MM.1S (cell line): ENCODE results near the gene SH3BP5L.

Source experiments
- DNase-seq: peaks from one replicate; pipeline ENCODE4 v3.0.0-alpha.2; 2015
- H2AFZ ChIP-seq: fragments of 300-600 bp; sonication (generic); 2 replicates; pipeline ENCODE4 v1.6.0; 2016; ENCODE audit warnings: antibody characterized with exemption, low read length
- H3F3A ChIP-seq: fragments of 300-600 bp; sonication (generic); 2 replicates; pipeline ENCODE4 v1.6.1; 2016; ENCODE audit warnings: mild to moderate bottlenecking, antibody characterized with exemption, low read length, moderate library complexity, mixed read lengths; ENCODE audit not compliant: insufficient read depth
- H3K27ac ChIP-seq: fragments of 300-600 bp; sonication (generic); 2 replicates; pipeline ENCODE4 v1.5.1; 2016; ENCODE audit warnings: mild to moderate bottlenecking, low read length
- H3K27me3 ChIP-seq: fragments of 300-600 bp; sonication (generic); replicated peaks from 2 replicates; pipeline ENCODE4 v1.6.0; 2016; ENCODE audit warnings: low read length; ENCODE audit not compliant: insufficient read depth
- H3K36me3 ChIP-seq: fragments of 300-600 bp; sonication (generic); replicated peaks from 2 replicates; pipeline ENCODE4 v1.6.1; 2016; ENCODE audit warnings: mild to moderate bottlenecking, low read length, mixed read lengths; ENCODE audit not compliant: insufficient read depth
- H3K4me1 ChIP-seq: fragments of 300-600 bp; sonication (generic); 2 replicates; pipeline ENCODE4 v1.6.1; 2016; ENCODE audit warnings: low read length, mixed read lengths
- H3K4me2 ChIP-seq: fragments of 300-600 bp; sonication (generic); 2 replicates; pipeline ENCODE4 v1.6.0; 2016; ENCODE audit warnings: low read depth, low read length
- H3K4me3 ChIP-seq: fragments of 300-600 bp; sonication (generic); 2 replicates; pipeline ENCODE4 v1.5.1; 2016; ENCODE audit warnings: low read length, mixed read lengths
- H3K79me2 ChIP-seq: fragments of 300-600 bp; sonication (generic); 2 replicates; pipeline ENCODE4 v1.6.1; 2016; ENCODE audit warnings: mixed run types, low read length, mixed read lengths
- H3K9ac ChIP-seq: fragments of 300-600 bp; sonication (generic); 2 replicates; pipeline ENCODE4 v1.6.1; 2016; ENCODE audit warnings: low read length, mixed read lengths
- H3K9me2 ChIP-seq: fragments of 300-600 bp; sonication (generic); replicated peaks from 2 replicates; pipeline ENCODE4 v1.6.1; 2016; ENCODE audit warnings: mild to moderate bottlenecking, low read length, mixed read lengths; ENCODE audit not compliant: insufficient read depth
- H3K9me3 ChIP-seq: fragments of 300-600 bp; sonication (generic); replicated peaks from 2 replicates; pipeline ENCODE4 v1.6.1; 2016; ENCODE audit warnings: mild to moderate bottlenecking, low read length, mixed read lengths; ENCODE audit not compliant: insufficient read depth
- H4K20me1 ChIP-seq: fragments of 300-600 bp; sonication (generic); 2 replicates; pipeline ENCODE4 v1.6.1; 2016; ENCODE audit warnings: mild to moderate bottlenecking, low read length, moderate library complexity, mixed read lengths; ENCODE audit not compliant: insufficient read depth
- CTCF ChIP-seq: fragments of 300-600 bp; sonication (generic); IDR thresholded peaks from 2 replicates; pipeline ENCODE4 v1.5.1; 2016; ENCODE audit warnings: antibody characterized with exemption, low read length, mixed read lengths
- EZH2 ChIP-seq: fragments of 300-600 bp; sonication (generic); optimal IDR thresholded peaks from 2 replicates; pipeline ENCODE3; 2017; ENCODE audit warnings: low read depth, mild to moderate bottlenecking, antibody characterized with exemption, low read length, mixed read lengths
- EZH2phosphoT487 ChIP-seq: fragments of 300-600 bp; sonication (generic); IDR thresholded peaks from 2 replicates; pipeline ENCODE4 v1.6.1; 2018; ENCODE audit warnings: antibody characterized with exemption, low read length

Gene SH3BP5L

GRCh38 chr1:248841702-248842395, 16.1 kb upstream of the SH3BP5L start:
- no peaks in the 10 kb centered on the region for H3K9me3 ChIP-seq
- H3K27me3 ChIP-seq, result no peaks in the 10 kb centered on the region
- no peak overlapping the region for H3K4me3 ChIP-seq
- H3K27ac ChIP-seq, result no peak overlapping the region
- no peak overlapping the region for H3K9ac ChIP-seq
- peak; percentile 28 for DNase-seq
- H4K20me1 ChIP-seq, result no peaks in the 10 kb centered on the region
- peaks cover 8% of the 10 kb centered on the region for H3F3A ChIP-seq
- H3K4me1 ChIP-seq, result no peaks in the 10 kb centered on the region
- H3K36me3 ChIP-seq, result peaks cover 7% of the 10 kb centered on the region
- H3K4me2 ChIP-seq, result no peak overlapping the region
- H2AFZ ChIP-seq, result no peak overlapping the region
- peaks cover 54% of the 10 kb centered on the region for H3K79me2 ChIP-seq
- H3K9me2 ChIP-seq, result no peaks in the 10 kb centered on the region
- TF ChIP-seq EZH2phosphoT487 (no peak), CTCF (peak; percentile 39; the same call in 1 of the 2 replicates)

- Histone ChIP-seq H4K20me1 (no peaks in the 10 kb centered on the region), H2AFZ (no peak overlapping the region), H3K4me1 (no peaks in the 10 kb centered on the region), H3K9ac (no peak overlapping the region), H3K9me3 (no peaks in the 10 kb centered on the region), H3F3A (peaks cover 8% of the 10 kb centered on the region), H3K27ac (no peak overlapping the region), H3K36me3 (peaks cover 6% of the 10 kb centered on the region), H3K4me2 (no peak overlapping the region), H3K4me3 (no peak overlapping the region), H3K79me2 (peaks cover 54% of the 10 kb centered on the region), H3K27me3 (no peaks in the 10 kb centered on the region), H3K9me2 (no peaks in the 10 kb centered on the region)
- TF ChIP-seq EZH2phosphoT487, result no peak
- no peak for TF ChIP-seq EZH2
- TF ChIP-seq CTCF, result no peak
- DNase-seq, result no peak
These were observed 15.2 kb upstream of the SH3BP5L start for GRCh38 chr1:248840946-248841345.

GRCh38 chr1:248839168-248839555, 13.4 kb upstream of the SH3BP5L start:
- TF ChIP-seq EZH2, result no peak
- no peak for TF ChIP-seq CTCF
- no peak for TF ChIP-seq EZH2phosphoT487
- Histone ChIP-seq H2AFZ (peak overlapping the region; percentile 70), H3F3A (peaks cover 8% of the 10 kb centered on the region), H4K20me1 (no peaks in the 10 kb centered on the region), H3K9me3 (no peaks in the 10 kb centered on the region), H3K4me3 (peak overlapping the region; percentile 96), H3K79me2 (peaks cover 49% of the 10 kb centered on the region), H3K4me2 (peak overlapping the region; percentile 86), H3K9me2 (no peaks in the 10 kb centered on the region), H3K36me3 (no peaks in the 10 kb centered on the region), H3K27ac (peak overlapping the region; percentile 98), H3K27me3 (no peaks in the 10 kb centered on the region), H3K4me1 (no peaks in the 10 kb centered on the region), H3K9ac (peak overlapping the region; percentile 99)
- no peak for DNase-seq
